NK-92 treated with Interleukin-12 subunit alpha and Interleukin-12 subunit beta, amount 100 ng/mL, for 24 hours (cell line): ENCODE results near the gene TBL1X.

Source experiments
- DNase-seq: peaks from one replicate; lab custom pipeline; 2025; lab: John Stamatoyannopoulos, UW

Gene TBL1X

GRCh38 chrX:9498236-9498635, 33.4 kb downstream of the TBL1X start:
- no peak for DNase-seq

GRCh38 chrX:9500584-9500983, 35.7 kb downstream of the TBL1X start:
- no peak for DNase-seq

GRCh38 chrX:9501362-9501761, 36.5 kb downstream of the TBL1X start:
- no peak for DNase-seq

- DNase-seq: no peak
These were observed 38.4 kb downstream of the TBL1X start for GRCh38 chrX:9503261-9503660.

GRCh38 chrX:9510366-9510765, 45.5 kb downstream of the TBL1X start:
- DNase-seq: no peak

GRCh38 chrX:9510980-9511379, 46.1 kb downstream of the TBL1X start:
- no peak for DNase-seq

GRCh38 chrX:9515489-9515888, 50.6 kb downstream of the TBL1X start:
- no peak for DNase-seq

GRCh38 chrX:9515973-9516538, 51.2 kb downstream of the TBL1X start:
- no peak for DNase-seq

GRCh38 chrX:9516635-9517034, 51.8 kb downstream of the TBL1X start:
- no peak for DNase-seq

- no peak for DNase-seq
These were observed 53.2 kb downstream of the TBL1X start for GRCh38 chrX:9518051-9518450.

GRCh38 chrX:9518889-9519288, 54.0 kb downstream of the TBL1X start:
- no peak for DNase-seq

GRCh38 chrX:9519546-9520216, 54.8 kb downstream of the TBL1X start:
- DNase-seq: no peak

GRCh38 chrX:9520217-9520590, 55.3 kb downstream of the TBL1X start:
- DNase-seq: no peak

- no peak for DNase-seq
These were observed 57.7 kb downstream of the TBL1X start for GRCh38 chrX:9522378-9523155.

GRCh38 chrX:9525511-9526248, 60.8 kb downstream of the TBL1X start:
- no peak for DNase-seq

GRCh38 chrX:9526965-9527364, 62.1 kb downstream of the TBL1X start:
- no peak for DNase-seq

- no peak for DNase-seq
These were observed 63.6 kb downstream of the TBL1X start for GRCh38 chrX:9528498-9528897.

- no peak for DNase-seq
These were observed 64.4 kb downstream of the TBL1X start for GRCh38 chrX:9529223-9529622.

- peak; percentile 12 for DNase-seq
These were observed 66.0 kb downstream of the TBL1X start for GRCh38 chrX:9530848-9531274.

- no peak for DNase-seq
These were observed 67.5 kb downstream of the TBL1X start for GRCh38 chrX:9532349-9532748.

- no peak for DNase-seq
These were observed 68.8 kb downstream of the TBL1X start for GRCh38 chrX:9533611-9534010.

- no peak for DNase-seq
These were observed 69.8 kb downstream of the TBL1X start for GRCh38 chrX:9534686-9535085.

GRCh38 chrX:9535101-9535500, 70.2 kb downstream of the TBL1X start:
- DNase-seq: no peak
